GM12878 (cell line): ENCODE data around the gene ZNF768. TPM values are rescaled to one million over a fixed set of nuclear protein-coding genes. Genes with fewer than 3 reads are reported as not detected.

Source experiments
- ATAC-seq: fragments of 200-7000 bp; cut with Tn5 transposase; 3 replicates; pipeline ENCODE4 v1.9.1; 2020; ENCODE audit warnings: mild to moderate bottlenecking, moderate library complexity
- BruUV-seq: library from RNA; stranded (reverse); fragments of 400-500 nt; replicated peaks from 2 replicates; lab custom pipeline; 2021; lab: Mats Ljungman, UMichigan
- CTCF ChIA-PET: fragments of 300-600 bp; sonication (Branson Sonifier 250); formaldehyde crosslinking; extraction: SDS; loops from one replicate; lab custom pipeline; 2021; ENCODE audit warnings: inconsistent platforms; lab: Yijun Ruan, JAX
- POLR2A ChIA-PET: fragments of 350-600 bp; formaldehyde crosslinking; extraction: SDS; loops from one replicate; lab custom pipeline; 2021; ENCODE audit warnings: inconsistent platforms; lab: Charles Lee
- RAD21 ChIA-PET: fragments of 300-600 bp; sonication (Branson Sonifier 250); formaldehyde crosslinking; loops from one replicate; lab custom pipeline; 2023; ENCODE audit warnings: antibody characterized with exemption; ENCODE audit not compliant: unreplicated experiment; lab: Charles Lee
- SMC1A ChIA-PET: fragments of 300-600 bp; sonication (Branson Sonifier 250); formaldehyde crosslinking; loops from one replicate; lab custom pipeline; 2023; ENCODE audit not compliant: unreplicated experiment, uncharacterized antibody; lab: Charles Lee
- DNase-seq: peaks from one replicate; pipeline ENCODE4 v3.0.0-alpha.2; 2011; ENCODE audit warnings: low read depth, low spot score
- FAIRE-seq: peaks from 3 replicates; lab custom pipeline; 2011; peaks lifted over from hg19 to GRCh38; lab: Jason Lieb, UNC
- H2AFZ ChIP-seq: 2 replicates; pipeline ENCODE4 v1.6.0; 2011; ENCODE audit warnings: low read depth, low read length, control low read depth; ENCODE audit not compliant: control insufficient read depth
- H3K27ac ChIP-seq: 2 replicates; pipeline ENCODE4 v1.5.1; 2011; ENCODE audit warnings: control low read depth; ENCODE audit not compliant: control insufficient read depth, insufficient read depth
- H3K27me3 ChIP-seq, 2 experiments: replicated peaks in 1 of 2; 2 replicates each; pipeline versions ENCODE4 v1.6.0 to v1.6.1; 2011; ENCODE audit warnings: low read length in 1 of 2; ENCODE audit not compliant: control insufficient read depth in 2 of 2, insufficient read depth in 2 of 2
- H3K36me3 ChIP-seq, 2 experiments: 2 replicates each; pipeline ENCODE4 v1.5.1; 2011; ENCODE audit warnings: low read length in 1 of 2; ENCODE audit not compliant: control insufficient read depth in 2 of 2, insufficient read depth in 2 of 2
- H3K4me1 ChIP-seq: 2 replicates; pipeline ENCODE4 v1.6.1; 2011; ENCODE audit warnings: mild to moderate bottlenecking, low read length, moderate library complexity, mixed read lengths; ENCODE audit not compliant: control insufficient read depth, insufficient read depth
- H3K4me2 ChIP-seq: 2 replicates; pipeline ENCODE4 v1.6.0; 2011; ENCODE audit warnings: control low read depth; ENCODE audit not compliant: control insufficient read depth, insufficient read depth
- H3K4me3 ChIP-seq: fragments of 200-600 bp; sonication (generic); 2 replicates; pipeline ENCODE4 v1.5.1; 2016
- H3K79me2 ChIP-seq: 2 replicates; pipeline ENCODE4 v1.6.0; 2011; ENCODE audit warnings: low read length; ENCODE audit not compliant: control insufficient read depth, insufficient read depth
- H3K9ac ChIP-seq: 2 replicates; pipeline ENCODE4 v1.8.0; 2011; ENCODE audit warnings: low read length, control low read depth, mixed read lengths; ENCODE audit not compliant: control insufficient read depth, insufficient read depth
- H3K9me3 ChIP-seq: replicated peaks from 3 replicates; pipeline ENCODE4 v1.5.1; 2011; ENCODE audit warnings: mild to moderate bottlenecking, low read length; ENCODE audit not compliant: control insufficient read depth, insufficient read depth
- H4K20me1 ChIP-seq: 2 replicates; pipeline ENCODE4 v1.6.0; 2011; ENCODE audit not compliant: control insufficient read depth, insufficient read depth
- BACH1 ChIP-seq: fragments of 450-650 bp; IDR thresholded peaks from 2 replicates; pipeline ENCODE4 v1.6.1; 2017; ENCODE audit warnings: mild to moderate bottlenecking, borderline replicate concordance
- BCL3 ChIP-seq: IDR thresholded peaks from 2 replicates; pipeline ENCODE4 v1.6.1; 2011; ENCODE audit warnings: borderline replicate concordance, low read depth, mild to moderate bottlenecking, moderate library complexity, low read length; ENCODE audit not compliant: insufficient read depth, poor library complexity, severe bottlenecking
- IRF4 ChIP-seq: IDR thresholded peaks from 2 replicates; pipeline ENCODE4 v1.6.1; 2011; ENCODE audit warnings: low read depth, low read length
- NR2C2 ChIP-seq: IDR thresholded peaks from 2 replicates; pipeline ENCODE4 v1.6.1; 2011; ENCODE audit warnings: borderline replicate concordance, low read depth; ENCODE audit not compliant: control insufficient read depth, insufficient read length
- RAD21 ChIP-seq: IDR thresholded peaks from 2 replicates; pipeline ENCODE4 v1.6.1; 2011; ENCODE audit warnings: mild to moderate bottlenecking, low read depth, low read length, moderate library complexity; ENCODE audit not compliant: insufficient read depth
- SP1 ChIP-seq: IDR thresholded peaks from one replicate; pipeline ENCODE4 v1.6.1; 2011; ENCODE audit warnings: low read depth, low read length
- USF2 ChIP-seq: IDR thresholded peaks from 2 replicates; pipeline ENCODE4 v1.6.1; 2011; ENCODE audit warnings: low read depth, low read length, improper control_type of control experiment, borderline replicate concordance
- WGBS: methylation state at CpG from one replicate; pipeline ENCODE4 v1.1.6; 2016; ENCODE audit warnings: low lambda C conversion rate; ENCODE audit not compliant: insufficient replicate concordance, insufficient coverage; ENCODE audit errors: missing lambda C conversion rate; 5-methylcytosine and 5-hydroxymethylcytosine counted together
- in situ Hi-C: fragments of 300-500 bp; cut with MboI; formaldehyde crosslinking; loops from 9 replicates; pipeline ENCODE4 v1.14.3; 2018; ENCODE audit warnings: mixed read lengths
- intact Hi-C: fragments of 100-400 bp; cut with micrococcal nuclease; formaldehyde crosslinking; loops from one replicate; pipeline ENCODE4 v1.14.2; 2022; ENCODE audit not compliant: unreplicated experiment
- polyA plus RNA-seq, 11 experiments: library from polyadenylated mRNA; depleted of rRNA in 4 of 11; unstranded in 6 of 11; stranded (reverse) in 5 of 11; fragments of >200 nt; fragmentation: Nextera tagmentation in 4 of 11; fragmentation: Illumina TruSeq in 1 of 11; extraction: Ambion mirVana in 4 of 11; extraction: Trizol in 1 of 11; gene quantifications; 1 replicate in 1 of 11; 2 replicates in 10 of 11; pipeline versions ENCODE4 v1.2.1 to v1.2.3, GENCODE V29; 2011 to 2016; ENCODE audit warnings: inconsistent platforms in 2 of 11, missing spikeins in 2 of 11, low read depth in 1 of 11
- total RNA-seq, 4 experiments: library from RNA; depleted of rRNA in 3 of 4; stranded (reverse); fragments of >200 nt in 3 of 4; fragmentation: Illumina TruSeq in 1 of 4; extraction: Trizol in 1 of 4; gene quantifications; 2 replicates each; pipeline versions ENCODE4 v1.2.1 to v1.2.3, GENCODE V29; 2013 to 2021

The ZNF768 gene
- total and polyA plus RNA-seq, 10 of the 15 experiments (the other 5 are each of a cell fraction or from before 2014, with no cell fraction given), result 0.05 to 23.1 (median 9.1) TPM

GRCh38 chr16:30518552-30518951, 7.8 kb downstream of the ZNF768 start (continued):
- TF ChIP-seq IRF4 (no peak), USF2 (no peak), NR2C2 (no peak), BCL3 (no peak)

- no peak overlapping the region for H3K27ac ChIP-seq
- WGBS, result 68% methylated on average over 2 of the region's 2 CpGs
- H4K20me1 ChIP-seq, result no peaks in the 10 kb centered on the region
- BruUV-seq, result no TSS peak
- no peak for TF ChIP-seq BACH1
- TF ChIP-seq SP1, result no peak
- no peak for TF ChIP-seq RAD21
- ChIA-PET POLR2A (no interaction called here), CTCF (no interaction called here), SMC1A (no interaction called here), RAD21 (no interaction called here)
- H3K36me3 ChIP-seq, result peaks cover 32 to 54% of the 10 kb centered on the region in 2 experiments
- ATAC-seq, result no peak
- H3K9ac ChIP-seq, result no peak overlapping the region
- no peak for DNase-seq
- H2AFZ ChIP-seq, result no peak overlapping the region
- no peak for FAIRE-seq
- no peaks in the 10 kb centered on the region for H3K27me3 ChIP-seq
- in situ Hi-C loops (no loop called here), intact Hi-C loops (no loop called here)
- no peaks in the 10 kb centered on the region for H3K9me3 ChIP-seq
- H3K79me2 ChIP-seq, result no peaks in the 10 kb centered on the region
- no peaks in the 10 kb centered on the region for H3K4me1 ChIP-seq
- H3K4me3 ChIP-seq, result no peak overlapping the region
- no peak overlapping the region for H3K4me2 ChIP-seq
Measured at GRCh38 chr16:30515275-30515674, 11.1 kb downstream of the ZNF768 start.
